ENCODE measurements around the gene AIP. TPM values are rescaled to one million over a fixed set of nuclear protein-coding genes. Genes with fewer than 3 reads are reported as not detected.
"Not testable (repeated sequence)": the region's sequence is repeated elsewhere in the genome, so short reads cannot be mapped to it uniquely, and the experiment has no call there.

Gene AIP
- total and polyA plus RNA-seq, 2 donors (not counting 1 experiment from before 2014, with no cell fraction given): 53.7 to 117 TPM

GRCh38 chr11:67483831-67484665 lies 1.2 kb downstream of the AIP start:
- Histone ChIP-seq H4K20me1 (ENCODE audit: control insufficient read depth, extremely low read depth, insufficient read depth, low read length) (no peaks in the 10 kb centered on the region), H3K36me3 (ENCODE audit: control insufficient read depth, insufficient read depth, low read length) (peaks cover 2% of the 10 kb centered on the region), H3K4me3 (replicated peaks in 1 of 4; ENCODE audit: control extremely low read depth in 1 of 4, insufficient read depth in 1 of 4, low read depth in 3 of 4, low read length in 4 of 4) (peak overlapping the region in 1 of 4 experiments; percentile 72), H2AFZ (ENCODE audit: low read length) (no peak overlapping the region), H3K4me2 (ENCODE audit: extremely low read depth, insufficient read depth, low read length) (no peak overlapping the region), H3K4me1 (ENCODE audit: control insufficient read depth, extremely low read depth, insufficient read depth, low read length) (peaks cover 7% of the 10 kb centered on the region), H3K27ac (ENCODE audit: insufficient read depth, low read length) (no peak overlapping the region), H3K79me2 (ENCODE audit: control insufficient read depth, insufficient read depth, low read length) (no peaks in the 10 kb centered on the region), H3K9me3 (ENCODE audit: control insufficient read depth, insufficient read depth, low read depth, low read length) (no peaks in the 10 kb centered on the region), H3K9ac (ENCODE audit: insufficient read depth, low read length) (no peak overlapping the region), H3K27me3 (ENCODE audit: control insufficient read depth, insufficient read depth, low read length) (no peaks in the 10 kb centered on the region)
- no peak for TF ChIP-seq EZH2 (IDR thresholded peaks at IDR 0.05; ENCODE audit: low read length, missing control alignments)
- TF ChIP-seq, protein P1, sequence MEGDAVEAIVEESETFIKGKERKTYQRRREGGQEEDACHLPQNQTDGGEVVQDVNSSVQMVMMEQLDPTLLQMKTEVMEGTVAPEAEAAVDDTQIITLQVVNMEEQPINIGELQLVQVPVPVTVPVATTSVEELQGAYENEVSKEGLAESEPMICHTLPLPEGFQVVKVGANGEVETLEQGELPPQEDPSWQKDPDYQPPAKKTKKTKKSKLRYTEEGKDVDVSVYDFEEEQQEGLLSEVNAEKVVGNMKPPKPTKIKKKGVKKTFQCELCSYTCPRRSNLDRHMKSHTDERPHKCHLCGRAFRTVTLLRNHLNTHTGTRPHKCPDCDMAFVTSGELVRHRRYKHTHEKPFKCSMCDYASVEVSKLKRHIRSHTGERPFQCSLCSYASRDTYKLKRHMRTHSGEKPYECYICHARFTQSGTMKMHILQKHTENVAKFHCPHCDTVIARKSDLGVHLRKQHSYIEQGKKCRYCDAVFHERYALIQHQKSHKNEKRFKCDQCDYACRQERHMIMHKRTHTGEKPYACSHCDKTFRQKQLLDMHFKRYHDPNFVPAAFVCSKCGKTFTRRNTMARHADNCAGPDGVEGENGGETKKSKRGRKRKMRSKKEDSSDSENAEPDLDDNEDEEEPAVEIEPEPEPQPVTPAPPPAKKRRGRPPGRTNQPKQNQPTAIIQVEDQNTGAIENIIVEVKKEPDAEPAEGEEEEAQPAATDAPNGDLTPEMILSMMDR (conservative IDR thresholded peaks at IDR 0.05 in 1 of 2, IDR thresholded peaks at IDR 0.05 in 1 of 2; ENCODE audit: low read depth in 1 of 2, low read length in 2 of 2): no peak
- no peak for DNase-seq (ENCODE audit: low read depth in 2 of 2)

- H3K27me3 ChIP-seq (ENCODE audit: control insufficient read depth, insufficient read depth, low read length): no peaks in the 10 kb centered on the region
- no peak overlapping the region for H3K27ac ChIP-seq (ENCODE audit: insufficient read depth, low read length)
- H3K79me2 ChIP-seq (ENCODE audit: control insufficient read depth, insufficient read depth, low read length): no peaks in the 10 kb centered on the region
- peaks cover 2% of the 10 kb centered on the region for H3K36me3 ChIP-seq (ENCODE audit: control insufficient read depth, insufficient read depth, low read length)
- no peak overlapping the region for H3K4me2 ChIP-seq (ENCODE audit: extremely low read depth, insufficient read depth, low read length)
- peaks cover 7% of the 10 kb centered on the region for H3K4me1 ChIP-seq (ENCODE audit: control insufficient read depth, extremely low read depth, insufficient read depth, low read length)
- no peak overlapping the region for H3K9ac ChIP-seq (ENCODE audit: insufficient read depth, low read length)
- no peaks in the 10 kb centered on the region for H4K20me1 ChIP-seq (ENCODE audit: control insufficient read depth, extremely low read depth, insufficient read depth, low read length)
- no peak overlapping the region for H2AFZ ChIP-seq (ENCODE audit: low read length)
- TF ChIP-seq, protein P1 (conservative IDR thresholded peaks at IDR 0.05 in 1 of 2, IDR thresholded peaks at IDR 0.05 in 1 of 2; ENCODE audit: low read depth in 1 of 2, low read length in 2 of 2): no peak
- TF ChIP-seq EZH2 (IDR thresholded peaks at IDR 0.05; ENCODE audit: low read length, missing control alignments): no peak
- DNase-seq (ENCODE audit: low read depth in 2 of 2): no peak
- no peaks in the 10 kb centered on the region for H3K9me3 ChIP-seq (ENCODE audit: control insufficient read depth, insufficient read depth, low read depth, low read length)
- no peak overlapping the region for H3K4me3 ChIP-seq (replicated peaks in 1 of 4; ENCODE audit: control extremely low read depth in 1 of 4, insufficient read depth in 1 of 4, low read depth in 3 of 4, low read length in 4 of 4)
Observed at GRCh38 chr11:67484847-67485311, 2.1 kb downstream of the AIP start.

GRCh38 chr11:67485873-67486361 lies 3.1 kb downstream of the AIP start:
- H4K20me1 ChIP-seq (ENCODE audit: control insufficient read depth, extremely low read depth, insufficient read depth, low read length); H3K27me3 ChIP-seq (ENCODE audit: control insufficient read depth, insufficient read depth, low read length); H3K79me2 ChIP-seq (ENCODE audit: control insufficient read depth, insufficient read depth, low read length); H3K9me3 ChIP-seq (ENCODE audit: control insufficient read depth, insufficient read depth, low read depth, low read length); H3K27ac ChIP-seq (ENCODE audit: insufficient read depth, low read length); H3K4me2 ChIP-seq (ENCODE audit: extremely low read depth, insufficient read depth, low read length); H3K4me1 ChIP-seq (ENCODE audit: control insufficient read depth, extremely low read depth, insufficient read depth, low read length); H3K36me3 ChIP-seq (ENCODE audit: control insufficient read depth, insufficient read depth, low read length); H3K4me3 ChIP-seq (replicated peaks in 1 of 4; ENCODE audit: control extremely low read depth in 1 of 4, insufficient read depth in 1 of 4, low read depth in 3 of 4, low read length in 4 of 4); H2AFZ ChIP-seq (ENCODE audit: low read length); DNase-seq (ENCODE audit: low read depth in 2 of 2); H3K9ac ChIP-seq (ENCODE audit: insufficient read depth, low read length): not testable (repeated sequence)

Data from fibroblast of lung (primary cell).